Kidney (tissue), 14 donors: Measurements from ENCODE around the gene MRTFA. TPM values are rescaled to one million over a fixed set of nuclear protein-coding genes. Genes with fewer than 3 reads are reported as not detected.
"Not testable (repeated sequence)": the region's sequence is repeated elsewhere in the genome, so short reads cannot be mapped to it uniquely, and the experiment has no call there.

Experiments
- DNase-seq, 5 donors: peaks; one replicate each; pipeline ENCODE4 v3.0.0-alpha.2; 2013 to 2020
- FAIRE-seq: peaks from 2 replicates; lab custom pipeline; 2012; peaks lifted over from hg19 to GRCh38; lab: Jason Lieb, UNC
- H3K27ac ChIP-seq, 2 donors: one replicate each; pipeline ENCODE4 v1.7.0; 2013; ENCODE audit warnings: low read depth in 2 of 2, low read length in 2 of 2, inconsistent platforms in 1 of 2
- H3K27me3 ChIP-seq: one replicate; pipeline ENCODE4 v1.7.1; 2013; ENCODE audit warnings: low read length, inconsistent platforms; ENCODE audit not compliant: control insufficient read depth, insufficient read depth
- H3K36me3 ChIP-seq, 3 donors: one replicate each; pipeline versions ENCODE4 v1.7.0 to v1.7.1; 2013; ENCODE audit warnings: low read length in 3 of 3, control low read depth in 1 of 3, inconsistent platforms in 1 of 3; ENCODE audit not compliant: insufficient read depth in 3 of 3, control insufficient read depth in 2 of 3
- H3K4me1 ChIP-seq, 3 donors: one replicate each; pipeline versions ENCODE4 v1.7.0 to v1.7.1; 2013; ENCODE audit warnings: low read length in 3 of 3, inconsistent platforms in 1 of 3, low read depth in 1 of 3; ENCODE audit not compliant: control insufficient read depth in 2 of 3, insufficient read depth in 2 of 3
- H3K4me3 ChIP-seq, 3 donors: one replicate each; pipeline versions ENCODE4 v1.7.0 to v1.8.1; 2013; ENCODE audit warnings: low read length in 3 of 3, control low read depth in 1 of 3, inconsistent platforms in 1 of 3
- H3K9ac ChIP-seq, 3 donors: one replicate each; pipeline versions ENCODE4 v1.7.0 to v1.7.1; 2013; ENCODE audit warnings: low read length in 3 of 3, control low read depth in 1 of 3, inconsistent platforms in 1 of 3
- H3K9me3 ChIP-seq, 3 donors: one replicate each; pipeline versions ENCODE4 v1.7.0 to v1.7.1; 2013; ENCODE audit warnings: low read length in 3 of 3, control low read depth in 1 of 3, inconsistent platforms in 1 of 3; ENCODE audit not compliant: control insufficient read depth in 2 of 3, insufficient read depth in 1 of 3
- CTCF ChIP-seq: IDR thresholded peaks from 3 replicates; pipeline ENCODE4 v1.5.1; 2012; ENCODE audit warnings: mild to moderate bottlenecking, moderate library complexity, borderline replicate concordance; ENCODE audit not compliant: insufficient read depth; ENCODE audit errors: extremely low read depth
- intact Hi-C: fragments of 100-400 bp; cut with DNase I; formaldehyde crosslinking; loops from one replicate; pipeline ENCODE4 v1.11.1; 2022
- polyA plus RNA-seq: library from polyadenylated mRNA; stranded (reverse); fragments of 350-450 nt; fragmentation: Illumina TruSeq; extraction: RNeasy Lipid Tissue Mini Kit (QIAGEN cat#74804); gene quantifications from one replicate; pipeline ENCODE4 v1.2.3, GENCODE V29; 2014; ENCODE audit warnings: low read depth, low replicate concordance; ENCODE audit not compliant: insufficient read depth
- total RNA-seq: library from RNA; stranded (reverse); fragmentation: NEBNext Ultra II Directional; extraction: Animal tissue kit (Norgen Biotek cat#: 25700); gene quantifications from one replicate; pipeline ENCODE4 v1.2.1, GENCODE V29; 2021
- donor health status: control.
- donor health status: control.
- donor health status: control.
- donor health status: control.
- donor health status: control.
- donor health status: DM: yes; HTN: yes; CAD: no.
- donor health status: Normal renal cell carcinoma (clear cell type).

Gene MRTFA
- total and polyA plus RNA-seq, 2 donors from 2014 or later = 12.5 to 59.9 TPM

- Histone ChIP-seq H3K9ac (no peak overlapping the region), H3K27me3 (no peaks in the 10 kb centered on the region), H3K36me3 (no peaks in the 10 kb centered on the region), H3K4me3 (no peak overlapping the region), H3K9me3 (no peaks in the 10 kb centered on the region), H3K27ac (no peak overlapping the region), H3K4me1 (peaks cover 0 to 6% (median 0%) of the 10 kb centered on the region in 3 donors)
- FAIRE-seq (no peak), DNase-seq (peak in 1 of 5 donors; percentile 32)
- intact Hi-C loops = no loop called here
- no peak for TF ChIP-seq CTCF
Observed at GRCh38 chr22:40628354-40629042, 8.0 kb downstream of the MRTFA start.

DNA sequence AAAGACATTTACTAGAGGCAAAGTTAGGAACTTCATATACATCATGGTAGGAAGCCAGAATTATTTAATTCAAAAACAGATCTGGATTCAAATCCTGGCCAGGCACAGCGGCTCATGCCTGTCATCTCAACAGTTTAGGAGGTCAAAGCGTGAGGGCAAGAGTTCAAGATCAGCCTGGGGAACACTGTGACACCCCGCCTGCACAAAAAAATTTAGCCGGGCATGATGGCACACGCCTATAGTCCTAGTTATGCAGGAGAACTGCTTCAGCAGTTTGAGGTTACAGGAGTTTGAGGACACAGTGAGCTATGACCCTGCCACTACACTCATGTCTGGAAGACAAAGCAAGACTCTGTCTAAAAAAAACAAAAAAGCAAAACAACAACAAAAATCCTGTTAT lies 8.9 kb downstream of the MRTFA start:
- H3K27ac ChIP-seq = no peak overlapping the region
- H3K27me3 ChIP-seq = no peaks in the 10 kb centered on the region
- no peak for TF ChIP-seq CTCF
- H3K36me3 ChIP-seq = no peaks in the 10 kb centered on the region
- H3K4me3 ChIP-seq = no peak overlapping the region
- intact Hi-C loops = no loop called here
- DNase-seq = no peak
- H3K9me3 ChIP-seq = no peaks in the 10 kb centered on the region
- FAIRE-seq = no peak
- H3K9ac ChIP-seq = no peak overlapping the region
- H3K4me1 ChIP-seq = peaks cover 0 to 6% (median 0%) of the 10 kb centered on the region in 3 donors

DNA sequence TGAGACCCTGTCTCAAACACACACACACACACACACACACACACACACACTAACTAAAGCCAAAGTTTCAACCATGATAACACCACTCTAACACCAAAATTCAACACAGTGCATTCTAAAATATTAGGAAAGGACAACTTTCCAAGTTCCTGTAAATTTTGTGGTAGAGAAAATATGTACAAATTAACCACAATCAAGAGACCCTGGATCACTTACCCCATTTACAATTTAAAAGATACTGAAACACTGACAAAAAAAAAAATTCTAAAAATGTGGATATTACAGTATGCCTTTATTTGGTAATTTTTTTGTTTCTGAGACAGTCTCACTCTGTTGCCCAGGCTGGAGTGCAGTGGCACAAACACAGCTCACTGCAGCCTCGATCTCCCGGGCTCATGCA lies 9.7 kb downstream of the MRTFA start:
- no peaks in the 10 kb centered on the region for H3K9me3 ChIP-seq
- no peak overlapping the region for H3K9ac ChIP-seq
- H3K4me3 ChIP-seq = no peak overlapping the region
- H3K27ac ChIP-seq = no peak overlapping the region
- H3K36me3 ChIP-seq = no peaks in the 10 kb centered on the region
- no peak for TF ChIP-seq CTCF
- intact Hi-C loops = no loop called here
- FAIRE-seq = no peak
- H3K27me3 ChIP-seq = no peaks in the 10 kb centered on the region
- peaks cover 0 to 6% (median 0%) of the 10 kb centered on the region in 3 donors for H3K4me1 ChIP-seq
- DNase-seq = no peak

- H3K4me3 ChIP-seq, DNase-seq, FAIRE-seq, H3K4me1 ChIP-seq, H3K9ac ChIP-seq, H3K27ac ChIP-seq, intact Hi-C loops, H3K36me3 ChIP-seq, H3K9me3 ChIP-seq, H3K27me3 ChIP-seq: not testable (repeated sequence)
Observed at GRCh38 chr22:40625794-40626193, 10.7 kb downstream of the MRTFA start.

DNA sequence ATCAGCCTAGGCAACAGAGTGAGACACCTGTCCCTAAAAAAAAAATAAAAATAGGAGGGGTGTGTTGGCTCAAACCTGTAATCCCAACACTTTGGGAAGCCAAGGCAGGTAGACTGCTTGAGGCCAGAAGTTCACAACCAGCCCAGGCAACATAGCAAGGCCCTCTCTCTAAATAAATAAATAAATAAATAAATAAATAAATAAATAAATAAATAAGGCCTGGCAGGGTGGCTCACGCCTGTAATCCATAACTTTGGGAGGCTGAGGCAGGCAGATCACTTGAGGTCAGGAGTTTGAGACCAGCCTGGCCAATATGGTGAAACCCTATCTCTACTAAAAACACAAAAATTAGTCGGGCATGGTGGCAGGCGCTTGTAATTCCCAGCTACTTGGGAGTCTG lies 11.2 kb downstream of the MRTFA start:
- H3K4me3 ChIP-seq, H3K27ac ChIP-seq, H3K9me3 ChIP-seq, H3K36me3 ChIP-seq, DNase-seq, H3K9ac ChIP-seq, H3K27me3 ChIP-seq, H3K4me1 ChIP-seq, intact Hi-C loops, FAIRE-seq: not testable (repeated sequence)
